Pancreas (tissue), 10 donors: ENCODE measurements around the gene CAV1. TPM values are rescaled to one million over a fixed set of nuclear protein-coding genes. Genes with fewer than 3 reads are reported as not detected.
A peak's percentile ranks its signal among the peaks of the same experiment; 100 is the strongest.

Experiments used
- ATAC-seq, 4 donors: fragments of 200-7000 bp; cut with Tn5 transposase; one replicate each; pipeline versions ENCODE4 v1.8.0 to v1.9.1; 2020; ENCODE audit warnings: mild to moderate bottlenecking in 4 of 4, moderate library complexity in 4 of 4
- DNase-seq, 6 donors: peaks; one replicate each; pipeline ENCODE4 v3.0.0-alpha.2; 2020
- FAIRE-seq: peaks from 2 replicates; lab custom pipeline; 2012; peaks lifted over from hg19 to GRCh38; lab: Jason Lieb, UNC
- H3K27ac ChIP-seq, 4 donors: fragments of 200-600 bp; sonication (generic); 1 replicate in 3 of 4; 2 replicates in 1 of 4; pipeline versions ENCODE4 v1.5.0 to v1.8.0; 2020
- H3K27me3 ChIP-seq, 4 donors: fragments of 200-600 bp; one replicate each; pipeline ENCODE4 v1.8.0; 2021
- H3K36me3 ChIP-seq, 3 donors: fragments of 200-600 bp; sonication (generic) in 1 of 3; one replicate each; pipeline versions ENCODE4 v1.5.0 to v1.8.0; 2020 to 2021
- H3K4me1 ChIP-seq, 3 donors: fragments of 200-600 bp; one replicate each; pipeline ENCODE4 v1.8.0; 2021
- H3K4me3 ChIP-seq, 4 donors: fragments of 200-600 bp; sonication (generic) in 2 of 4; one replicate each; pipeline versions ENCODE4 v1.5.0 to v1.8.0; 2020 to 2021
- H3K9me3 ChIP-seq, 4 donors: fragments of 200-600 bp; one replicate each; pipeline ENCODE4 v1.8.0; 2021
- WGBS, 2 donors: extraction: QIAGEN DNeasy Blood & Tissue Kit; methylation state at CpG; one replicate each; pipeline ENCODE4 v1.1.7; 2013; 5-methylcytosine and 5-hydroxymethylcytosine counted together
- intact Hi-C, 3 donors: fragments of 100-400 bp; cut with DNase I; formaldehyde crosslinking; loops; one replicate each; pipeline versions ENCODE4 v1.11.1 to v1.14.2; 2022
- polyA plus RNA-seq, 2 donors: library from polyadenylated mRNA; stranded (reverse); fragments of 200-250 nt; gene quantifications; one replicate each; pipeline ENCODE4 v1.2.3, GENCODE V29; 2013
- total RNA-seq, 6 donors: library from RNA; stranded (reverse); fragmentation: NEBNext Ultra II Directional in 4 of 6; extraction: Animal tissue kit (Norgen Biotek cat#: 25700) in 4 of 6; gene quantifications; one replicate each; pipeline versions ENCODE4 v1.2.1 to v1.2.4, GENCODE V29; 2021 to 2023
- TF ChIP-seq, protein P1 (sequence below), 4 donors: fragments of 200-600 bp; sonication (generic) in 3 of 4; IDR thresholded peaks; one replicate each; pipeline versions ENCODE4 v1.5.0 to v1.8.0; 2021; ENCODE audit warnings: antibody characterized with exemption in 4 of 4
- donor health status: healthy with polysubstance abuse.
- donor health status: DM: no; HTN: no; CAD: no; lungs with moderate emphysema.
- donor health status: DM: no; HTN: no; CAD: no.
- donor health status: control.
- donor health status: control.
- donor health status: Bipolar disorder and iron deficiency.
- donor health status: DM: yes; HTN: yes; CAD: no.
- donor health status: DM: no; HTN: no; CAD: no.
- donor health status: DM: no; HTN: no; CAD: no.
- donor health status: DM: yes; HTN: yes; CAD: no.

The CAV1 gene
- total and polyA plus RNA-seq, 8 donors, result 4.6 to 19.5 (median 11.2) TPM

DNA sequence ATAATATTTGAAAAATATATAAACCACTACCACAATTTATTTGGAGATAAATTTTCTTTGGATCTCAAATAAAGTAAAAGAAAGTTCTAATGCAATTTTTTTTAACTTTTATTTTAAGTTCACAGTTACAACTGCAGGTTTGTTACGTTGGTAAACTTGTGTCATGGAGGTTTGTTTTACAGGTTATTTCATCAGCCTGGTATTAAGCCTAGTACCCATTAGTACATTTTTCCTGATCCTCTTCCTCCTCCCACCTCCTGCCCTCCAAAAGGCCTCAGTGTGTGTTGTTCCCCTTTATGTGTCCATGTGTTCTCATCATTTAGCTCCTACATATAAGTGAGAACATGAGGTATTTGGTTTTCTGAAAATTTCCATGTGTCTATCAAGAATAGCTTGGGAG is 54.5 kb downstream of the CAV1 start:
- ATAC-seq, result no peak
- no peak for FAIRE-seq
- Histone ChIP-seq H3K4me1 (peaks cover 0 to 15% (median 2%) of the 10 kb centered on the region in 3 donors), H3K9me3 (no peaks in the 10 kb centered on the region), H3K27me3 (no peaks in the 10 kb centered on the region), H3K36me3 (no peaks in the 10 kb centered on the region), H3K4me3 (no peak overlapping the region), H3K27ac (peak overlapping the region in 1 of 4 donors; percentile 17)
- WGBS, 2 donors, result 93 to 94% methylated on average over 1 of the region's 1 CpG
- no peak for DNase-seq
- TF ChIP-seq, protein P1, sequence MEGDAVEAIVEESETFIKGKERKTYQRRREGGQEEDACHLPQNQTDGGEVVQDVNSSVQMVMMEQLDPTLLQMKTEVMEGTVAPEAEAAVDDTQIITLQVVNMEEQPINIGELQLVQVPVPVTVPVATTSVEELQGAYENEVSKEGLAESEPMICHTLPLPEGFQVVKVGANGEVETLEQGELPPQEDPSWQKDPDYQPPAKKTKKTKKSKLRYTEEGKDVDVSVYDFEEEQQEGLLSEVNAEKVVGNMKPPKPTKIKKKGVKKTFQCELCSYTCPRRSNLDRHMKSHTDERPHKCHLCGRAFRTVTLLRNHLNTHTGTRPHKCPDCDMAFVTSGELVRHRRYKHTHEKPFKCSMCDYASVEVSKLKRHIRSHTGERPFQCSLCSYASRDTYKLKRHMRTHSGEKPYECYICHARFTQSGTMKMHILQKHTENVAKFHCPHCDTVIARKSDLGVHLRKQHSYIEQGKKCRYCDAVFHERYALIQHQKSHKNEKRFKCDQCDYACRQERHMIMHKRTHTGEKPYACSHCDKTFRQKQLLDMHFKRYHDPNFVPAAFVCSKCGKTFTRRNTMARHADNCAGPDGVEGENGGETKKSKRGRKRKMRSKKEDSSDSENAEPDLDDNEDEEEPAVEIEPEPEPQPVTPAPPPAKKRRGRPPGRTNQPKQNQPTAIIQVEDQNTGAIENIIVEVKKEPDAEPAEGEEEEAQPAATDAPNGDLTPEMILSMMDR (IDR thresholded peaks at IDR 0.05), result no peak
- intact Hi-C loops, result no loop called here

- peak overlapping the region in 1 of 4 donors; percentile 17 for H3K27ac ChIP-seq
- intact Hi-C loops, result loop anchor here in 1 of 3 donors (10.0 kb wide), 1 partner anchor 315 kb away; no protein-coding TSS in a partner anchor
- 40 to 44% methylated on average over 2 of the region's 2 CpGs for WGBS, 2 donors
- no peaks in the 10 kb centered on the region for H3K9me3 ChIP-seq
- no peak overlapping the region for H3K4me3 ChIP-seq
- FAIRE-seq (no peak), ATAC-seq (peak; percentile 66 to 87 (median 84)), DNase-seq (peak in 4 of 6 donors; percentile 53 to 75 (median 69))
- TF ChIP-seq, protein P1 (IDR thresholded peaks at IDR 0.05), result no peak
- H3K27me3 ChIP-seq, result no peaks in the 10 kb centered on the region
- no peaks in the 10 kb centered on the region for H3K36me3 ChIP-seq
- H3K4me1 ChIP-seq, result peaks cover 0 to 20% (median 4%) of the 10 kb centered on the region in 3 donors
These were observed 55.0 kb downstream of the CAV1 start for GRCh38 chr7:116579835-116580234.

DNA sequence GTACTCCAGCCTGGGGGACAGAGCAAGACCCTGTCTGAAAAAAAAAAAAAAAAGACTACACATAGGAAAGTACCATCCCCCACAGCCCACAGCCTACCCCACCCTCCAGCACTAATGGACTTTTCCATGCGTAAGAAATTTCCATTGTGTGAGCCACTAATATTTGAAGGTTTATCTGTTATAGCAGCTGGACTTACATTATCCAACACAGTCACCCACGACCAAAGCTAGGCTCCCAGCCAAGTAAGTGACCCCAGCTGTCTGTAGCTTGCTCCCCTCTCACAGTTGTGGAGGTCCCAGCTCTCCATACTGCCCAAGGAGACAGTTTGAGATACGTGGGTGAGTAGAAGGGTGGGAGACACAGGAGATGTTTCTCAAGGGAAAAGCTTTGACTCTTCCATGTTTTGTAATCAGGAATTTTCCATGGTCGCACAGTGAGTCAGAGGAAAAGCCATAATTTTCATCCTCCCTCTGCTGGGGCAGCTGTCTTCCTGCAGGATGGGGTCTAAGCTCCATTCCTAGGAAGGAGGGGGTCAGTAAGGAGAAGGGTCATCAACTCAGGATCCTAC is 57.4 kb downstream of the CAV1 start:
- TF ChIP-seq, protein P1 (IDR thresholded peaks at IDR 0.05), result no peak
- Histone ChIP-seq H3K27ac (no peak overlapping the region), H3K4me3 (no peak overlapping the region), H3K9me3 (no peaks in the 10 kb centered on the region), H3K4me1 (peaks cover 0 to 27% (median 4%) of the 10 kb centered on the region in 3 donors), H3K27me3 (no peaks in the 10 kb centered on the region), H3K36me3 (no peaks in the 10 kb centered on the region)
- ATAC-seq, result no peak
- 77 to 81% methylated on average over 4 of the region's 4 CpGs for whole genome bisulfite sequencing, 2 donors
- no peak for FAIRE-seq
- intact Hi-C loops, result loop anchor here in 1 of 3 donors (10.0 kb wide), 1 partner anchor 317 kb away; no protein-coding TSS in a partner anchor
- DNase-seq, result no peak

DNA sequence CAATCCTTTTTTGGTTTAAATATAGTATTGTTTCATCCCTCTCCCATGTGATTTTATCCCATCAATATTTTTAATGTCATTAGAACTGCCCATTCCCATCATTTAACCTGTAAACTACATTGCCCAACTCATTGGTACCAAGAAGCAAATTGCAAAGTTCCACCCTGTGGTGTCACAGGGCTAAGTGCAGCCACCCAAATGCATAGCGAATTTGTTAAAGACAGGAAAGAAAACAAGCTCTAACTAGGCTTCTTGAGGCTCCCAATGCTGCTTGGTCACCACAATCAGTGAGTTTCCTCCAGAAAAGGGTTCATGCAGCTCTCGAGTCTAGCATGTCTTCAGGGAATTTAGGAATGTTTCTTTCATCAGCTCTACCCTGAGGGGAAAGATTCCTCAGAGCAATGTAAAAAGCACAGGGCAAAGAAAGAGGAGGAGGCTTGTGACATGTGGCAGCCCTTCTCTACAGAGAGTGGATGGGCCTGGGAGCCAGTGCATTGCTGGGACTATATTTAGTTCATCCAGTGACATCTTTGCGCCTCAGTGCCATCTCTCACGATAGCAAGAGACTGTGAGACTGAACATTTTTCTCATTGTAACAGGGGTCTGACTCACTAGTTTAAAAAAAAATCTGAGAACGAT is 58.1 kb downstream of the CAV1 start:
- intact Hi-C loops, result loop anchor here in 1 of 3 donors (10.0 kb wide), 1 partner anchor 318 kb away; no protein-coding TSS in a partner anchor
- DNase-seq, result no peak
- Histone ChIP-seq H3K36me3 (no peaks in the 10 kb centered on the region), H3K9me3 (no peaks in the 10 kb centered on the region), H3K4me1 (peaks cover 0 to 27% (median 4%) of the 10 kb centered on the region in 3 donors), H3K4me3 (no peak overlapping the region), H3K27ac (no peak overlapping the region), H3K27me3 (no peaks in the 10 kb centered on the region)
- ATAC-seq, result peak in 1 of 4 donors; percentile 11
- TF ChIP-seq, protein P1 (IDR thresholded peaks at IDR 0.05), result no peak
- 89 to 92% methylated on average over 5 of the region's 5 CpGs for WGBS, 2 donors
- FAIRE-seq, result no peak
